Activated T-helper 17 cell treated with anti-CD3 and anti-CD28 coated beads, Interleukin-2, amount 50 U/mL, for 72 hours (primary cell): ENCODE measurements around the gene CD209. TPM values are rescaled to one million over a fixed set of nuclear protein-coding genes. Genes with fewer than 3 reads are reported as not detected.
"Not testable (repeated sequence)": the region's sequence is repeated elsewhere in the genome, so short reads cannot be mapped to it uniquely, and the experiment has no call there.

Experiments used
- ATAC-seq: fragments of 150-1000 bp; cut with Tn5 transposase; replicated peaks from 2 replicates; pipeline ENCODE4 v1.10.0; 2021; ENCODE audit warnings: mild to moderate bottlenecking, moderate library complexity
- H3K27ac Mint-ChIP-seq: one replicate; pipeline ENCODE4 v1.8.0; 2022; ENCODE audit warnings: mixed read lengths
- H3K27me3 Mint-ChIP-seq: one replicate; pipeline ENCODE4 v1.8.0; 2022; ENCODE audit warnings: mixed read lengths
- H3K36me3 Mint-ChIP-seq: one replicate; pipeline ENCODE4 v1.8.0; 2022; ENCODE audit warnings: low read depth, mild to moderate bottlenecking, mixed read lengths
- H3K4me1 Mint-ChIP-seq: one replicate; pipeline ENCODE4 v1.8.0; 2022; ENCODE audit warnings: mixed read lengths
- H3K4me3 Mint-ChIP-seq: one replicate; pipeline ENCODE4 v1.8.0; 2022; ENCODE audit warnings: mild to moderate bottlenecking, mixed read lengths
- H3K9me3 Mint-ChIP-seq: one replicate; pipeline ENCODE4 v1.8.0; 2022; ENCODE audit warnings: mixed read lengths
- total RNA-seq, 2 donors: library from RNA; stranded (reverse); gene quantifications; one replicate each; pipeline ENCODE4 v1.2.3, GENCODE V29; 2022

The CD209 gene
- total RNA-seq, 2 donors from 2014 or later = not detected

GRCh38 chr19:7781157-7781556 is 33.8 kb upstream of the CD209 start:
- Mint-ChIP-seq H3K4me3 (no peak overlapping the region), H3K4me1 (no peaks in the 10 kb centered on the region), H3K27me3 (peaks cover 35% of the 10 kb centered on the region), H3K36me3 (no peaks in the 10 kb centered on the region), H3K9me3 (no peaks in the 10 kb centered on the region), H3K27ac (no peak overlapping the region)
- ATAC-seq = no peak

DNA sequence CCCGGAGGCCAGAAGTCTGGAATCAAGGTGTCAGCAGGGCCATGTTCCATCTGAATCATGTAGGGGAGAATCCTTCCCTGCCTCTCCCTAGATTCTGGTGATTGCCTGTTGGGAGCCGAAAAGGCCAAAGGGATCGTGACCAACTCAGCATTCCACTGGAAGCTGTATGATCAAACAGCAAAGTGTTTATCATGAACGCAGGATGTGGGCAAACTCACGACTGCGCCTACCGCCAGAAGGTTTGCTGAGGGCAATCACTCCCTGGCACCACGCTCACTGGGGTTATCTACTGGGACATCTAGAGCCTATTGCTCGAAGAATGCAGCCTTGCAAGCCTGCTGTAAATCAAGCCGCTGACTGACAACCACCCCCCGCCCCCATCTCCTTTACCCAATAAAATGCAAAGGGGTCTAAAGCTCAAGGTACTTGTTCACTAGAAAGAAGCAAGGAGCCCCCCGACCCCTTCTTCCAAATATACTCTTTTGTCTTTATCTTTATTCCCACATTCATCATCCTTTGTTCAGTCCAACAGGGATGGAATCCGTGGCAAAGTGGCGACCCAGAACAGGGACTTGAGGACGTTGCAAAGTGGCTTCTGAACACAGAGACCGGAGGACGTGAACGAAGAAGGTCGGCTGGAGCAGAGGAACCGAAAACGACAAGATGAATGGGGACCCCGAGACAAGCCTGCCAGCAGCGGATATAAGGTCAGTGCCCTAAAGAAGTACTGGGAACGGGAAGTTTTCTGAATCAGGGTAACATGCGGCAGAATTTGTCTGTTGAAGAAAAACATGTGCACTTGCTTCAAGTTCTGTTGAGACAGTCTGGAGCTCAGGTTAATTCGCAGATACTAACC is 32.5 kb upstream of the CD209 start:
- H3K4me1 Mint-ChIP-seq = no peaks in the 10 kb centered on the region
- no peak overlapping the region for H3K4me3 Mint-ChIP-seq
- H3K27me3 Mint-ChIP-seq = peaks cover 37% of the 10 kb centered on the region
- no peak for ATAC-seq
- no peaks in the 10 kb centered on the region for H3K36me3 Mint-ChIP-seq
- H3K9me3 Mint-ChIP-seq = no peaks in the 10 kb centered on the region
- no peak overlapping the region for H3K27ac Mint-ChIP-seq

DNA sequence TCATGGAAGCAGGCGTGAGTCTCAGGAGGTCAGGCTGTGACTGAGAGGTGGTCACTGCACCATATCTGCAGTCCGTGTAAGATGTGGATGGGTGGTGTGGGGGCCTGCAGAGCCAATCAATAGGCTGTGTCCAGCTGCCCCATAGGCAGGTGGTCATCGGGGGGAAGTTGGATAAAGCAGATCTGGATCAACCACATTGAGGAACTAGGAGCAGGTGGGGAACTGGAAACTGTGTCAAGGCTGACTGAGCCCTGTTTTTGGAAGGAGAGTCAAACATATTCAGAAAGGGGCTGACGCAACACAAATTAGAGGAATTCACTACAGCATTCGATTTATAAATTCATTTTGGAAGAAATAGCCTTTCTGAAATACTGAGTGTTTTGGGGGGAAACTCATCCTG is 30.7 kb upstream of the CD209 start:
- Mint-ChIP-seq H3K27me3 (peaks cover 23% of the 10 kb centered on the region), H3K27ac (no peak overlapping the region), H3K4me3 (no peak overlapping the region), H3K4me1 (no peaks in the 10 kb centered on the region), H3K36me3 (no peaks in the 10 kb centered on the region), H3K9me3 (no peaks in the 10 kb centered on the region)
- no peak for ATAC-seq

- Mint-ChIP-seq H3K4me3 (no peak overlapping the region), H3K9me3 (no peaks in the 10 kb centered on the region), H3K36me3 (no peaks in the 10 kb centered on the region), H3K4me1 (peaks cover 15% of the 10 kb centered on the region), H3K27ac (no peak overlapping the region), H3K27me3 (peaks cover 20% of the 10 kb centered on the region)
- ATAC-seq = no peak
Measured at GRCh38 chr19:7775761-7776160, 28.4 kb upstream of the CD209 start.

- Mint-ChIP-seq H3K4me1 (peaks cover 15% of the 10 kb centered on the region), H3K27ac (no peak overlapping the region), H3K9me3 (no peaks in the 10 kb centered on the region), H3K27me3 (peaks cover 21% of the 10 kb centered on the region), H3K4me3 (no peak overlapping the region), H3K36me3 (no peaks in the 10 kb centered on the region)
- ATAC-seq = no peak
Measured at GRCh38 chr19:7773841-7774240, 26.5 kb upstream of the CD209 start.

DNA sequence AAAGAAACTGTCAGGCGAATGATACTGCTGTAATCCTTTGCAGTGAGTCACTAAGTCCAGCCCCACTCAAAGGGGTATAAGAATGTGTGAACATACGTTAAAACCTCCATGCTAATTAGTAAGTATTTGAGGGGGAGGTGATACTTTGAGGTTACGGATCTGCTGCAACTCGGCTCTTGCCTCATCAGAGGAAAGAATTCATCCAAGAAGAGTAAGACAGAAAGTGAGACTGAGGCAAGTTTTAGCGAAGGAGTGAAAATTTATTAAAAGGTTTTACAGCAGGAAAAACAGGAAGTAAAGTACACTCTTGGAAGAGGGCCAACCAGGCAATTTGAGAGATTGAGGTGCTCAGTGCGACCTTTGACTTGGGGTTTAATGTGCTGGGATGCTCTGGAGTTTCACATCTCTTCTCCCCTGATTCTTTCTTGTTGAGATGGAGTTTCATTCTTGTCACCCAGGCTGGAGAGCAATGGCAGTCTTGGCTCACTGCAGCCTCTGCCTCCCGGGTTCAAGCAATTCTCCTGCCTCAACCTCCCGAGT is 25.5 kb upstream of the CD209 start:
- ATAC-seq = peak; percentile 99
- Mint-ChIP-seq H3K27me3 (peaks cover 22% of the 10 kb centered on the region), H3K9me3 (no peaks in the 10 kb centered on the region), H3K27ac (peak overlapping the region; percentile 33), H3K4me3 (peak overlapping the region; percentile 44), H3K4me1 (peaks cover 15% of the 10 kb centered on the region), H3K36me3 (no peaks in the 10 kb centered on the region)

DNA sequence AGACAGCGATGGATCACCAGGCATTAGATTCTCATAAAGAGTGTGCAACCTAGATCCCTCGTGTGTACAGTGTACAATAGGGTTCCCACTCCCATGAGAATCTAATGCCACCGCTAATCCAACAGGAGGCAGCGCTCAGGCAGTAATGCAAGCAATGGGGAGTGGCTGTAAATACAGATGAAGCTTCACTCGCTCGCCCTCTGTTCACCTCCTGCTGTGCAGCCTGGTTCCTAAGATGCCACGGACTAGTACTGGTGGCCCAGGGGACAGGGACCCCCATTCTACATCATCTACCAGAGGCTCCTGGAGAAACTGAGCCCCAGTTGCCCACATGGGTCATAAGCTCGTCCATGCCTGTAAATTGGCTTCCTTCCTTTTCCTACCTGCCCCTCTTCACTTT is 23.7 kb upstream of the CD209 start:
- Mint-ChIP-seq H3K27me3 (peaks cover 27% of the 10 kb centered on the region), H3K36me3 (no peaks in the 10 kb centered on the region), H3K9me3 (no peaks in the 10 kb centered on the region), H3K4me3 (no peak overlapping the region), H3K4me1 (peaks cover 15% of the 10 kb centered on the region), H3K27ac (no peak overlapping the region)
- no peak for ATAC-seq

GRCh38 chr19:7769171-7769570 is 21.8 kb upstream of the CD209 start:
- Mint-ChIP-seq H3K27ac (no peak overlapping the region), H3K27me3 (peaks cover 23% of the 10 kb centered on the region), H3K36me3 (no peaks in the 10 kb centered on the region), H3K4me3 (no peak overlapping the region), H3K9me3 (no peaks in the 10 kb centered on the region), H3K4me1 (peaks cover 15% of the 10 kb centered on the region)
- ATAC-seq = no peak

DNA sequence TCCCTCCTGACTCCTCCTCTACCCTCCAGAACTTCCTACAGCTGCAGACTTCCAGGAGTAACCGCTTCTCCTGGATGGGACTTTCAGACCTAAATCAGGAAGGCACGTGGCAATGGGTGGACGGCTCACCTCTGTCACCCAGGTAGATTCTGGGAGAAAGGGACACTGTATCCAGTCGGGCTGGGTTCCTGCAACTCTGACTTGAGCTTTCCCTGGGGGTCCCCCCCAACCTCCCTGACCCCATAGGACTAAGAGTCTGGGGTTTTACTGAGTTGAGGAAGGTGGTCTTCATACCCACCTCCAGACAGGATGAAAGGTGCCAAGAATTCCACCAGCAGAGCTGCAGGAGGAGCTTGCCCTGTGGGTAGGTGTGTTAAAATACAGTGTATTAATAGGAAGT is 20.2 kb upstream of the CD209 start:
- H3K36me3 Mint-ChIP-seq = no peaks in the 10 kb centered on the region
- H3K27ac Mint-ChIP-seq = no peak overlapping the region
- peaks cover 29% of the 10 kb centered on the region for H3K27me3 Mint-ChIP-seq
- no peaks in the 10 kb centered on the region for H3K9me3 Mint-ChIP-seq
- ATAC-seq = no peak
- no peak overlapping the region for H3K4me3 Mint-ChIP-seq
- peaks cover 15% of the 10 kb centered on the region for H3K4me1 Mint-ChIP-seq

GRCh38 chr19:7766535-7766934 is 19.2 kb upstream of the CD209 start:
- no peak overlapping the region for H3K27ac Mint-ChIP-seq
- H3K27me3 Mint-ChIP-seq = peaks cover 34% of the 10 kb centered on the region
- H3K4me1 Mint-ChIP-seq = peaks cover 10% of the 10 kb centered on the region
- ATAC-seq = no peak
- no peaks in the 10 kb centered on the region for H3K9me3 Mint-ChIP-seq
- H3K36me3 Mint-ChIP-seq = no peaks in the 10 kb centered on the region
- no peak overlapping the region for H3K4me3 Mint-ChIP-seq

GRCh38 chr19:7765043-7765442 is 17.7 kb upstream of the CD209 start:
- not testable (repeated sequence) for H3K27ac Mint-ChIP-seq, H3K9me3 Mint-ChIP-seq, H3K36me3 Mint-ChIP-seq, H3K4me3 Mint-ChIP-seq, ATAC-seq, H3K4me1 Mint-ChIP-seq
- H3K27me3 Mint-ChIP-seq = peaks cover 32% of the 10 kb centered on the region

GRCh38 chr19:7764157-7764556 is 16.8 kb upstream of the CD209 start:
- H3K4me3 Mint-ChIP-seq, H3K4me1 Mint-ChIP-seq, H3K27ac Mint-ChIP-seq, H3K9me3 Mint-ChIP-seq, H3K36me3 Mint-ChIP-seq, ATAC-seq: not testable (repeated sequence)
- H3K27me3 Mint-ChIP-seq = peaks cover 28% of the 10 kb centered on the region

- Mint-ChIP-seq H3K4me1 (peaks cover 5% of the 10 kb centered on the region), H3K36me3 (no peaks in the 10 kb centered on the region), H3K4me3 (no peak overlapping the region), H3K9me3 (peaks cover 6% of the 10 kb centered on the region), H3K27me3 (peaks cover 28% of the 10 kb centered on the region), H3K27ac (no peak overlapping the region)
- ATAC-seq = no peak
Measured at GRCh38 chr19:7763696-7764095, 16.4 kb upstream of the CD209 start.

GRCh38 chr19:7762719-7763293 is 15.5 kb upstream of the CD209 start, which contains the start of gene CLEC4M:
TSS of gene CLEC4M (plus strand) at chr19:7763243. CDS start at chr19:7763267, 24 bp downstream.
- H3K9me3 Mint-ChIP-seq = peaks cover 12% of the 10 kb centered on the region
- H3K4me1 Mint-ChIP-seq = peaks cover 5% of the 10 kb centered on the region
- no peak for ATAC-seq
- H3K36me3 Mint-ChIP-seq = no peaks in the 10 kb centered on the region
- H3K4me3 Mint-ChIP-seq = no peak within 1 kb of the TSS
- no peak within 1 kb of the TSS for H3K27ac Mint-ChIP-seq
- peaks cover 20% of the 10 kb centered on the region for H3K27me3 Mint-ChIP-seq

- H3K4me1 Mint-ChIP-seq = peaks cover 11% of the 10 kb centered on the region
- H3K27me3 Mint-ChIP-seq = peaks cover 22% of the 10 kb centered on the region
- no peak for ATAC-seq
- no peak overlapping the region for H3K27ac Mint-ChIP-seq
- H3K9me3 Mint-ChIP-seq = peaks cover 33% of the 10 kb centered on the region
- no peaks in the 10 kb centered on the region for H3K36me3 Mint-ChIP-seq
- no peak overlapping the region for H3K4me3 Mint-ChIP-seq
Measured at GRCh38 chr19:7759156-7759555, 11.8 kb upstream of the CD209 start.
